HFF-Myc (cell line): ENCODE results near the gene MFNG.

Experiments used
- DNase-seq: peaks from one replicate; pipeline ENCODE4 v3.0.0-alpha.2; 2011; ENCODE audit warnings: low read depth; ENCODE audit errors: extremely low read depth
- H3K4me3 ChIP-seq: replicated peaks from 2 replicates; pipeline ENCODE4 v1.5.1; 2011; ENCODE audit warnings: low read depth, mild to moderate bottlenecking, control low read depth, low read length
- TF ChIP-seq, protein P1 (sequence below): IDR thresholded peaks from 2 replicates; pipeline ENCODE4 v1.5.1; 2012; ENCODE audit warnings: mild to moderate bottlenecking, low read depth, low read length, control low read depth; ENCODE audit errors: missing control alignments

MFNG gene

DNA sequence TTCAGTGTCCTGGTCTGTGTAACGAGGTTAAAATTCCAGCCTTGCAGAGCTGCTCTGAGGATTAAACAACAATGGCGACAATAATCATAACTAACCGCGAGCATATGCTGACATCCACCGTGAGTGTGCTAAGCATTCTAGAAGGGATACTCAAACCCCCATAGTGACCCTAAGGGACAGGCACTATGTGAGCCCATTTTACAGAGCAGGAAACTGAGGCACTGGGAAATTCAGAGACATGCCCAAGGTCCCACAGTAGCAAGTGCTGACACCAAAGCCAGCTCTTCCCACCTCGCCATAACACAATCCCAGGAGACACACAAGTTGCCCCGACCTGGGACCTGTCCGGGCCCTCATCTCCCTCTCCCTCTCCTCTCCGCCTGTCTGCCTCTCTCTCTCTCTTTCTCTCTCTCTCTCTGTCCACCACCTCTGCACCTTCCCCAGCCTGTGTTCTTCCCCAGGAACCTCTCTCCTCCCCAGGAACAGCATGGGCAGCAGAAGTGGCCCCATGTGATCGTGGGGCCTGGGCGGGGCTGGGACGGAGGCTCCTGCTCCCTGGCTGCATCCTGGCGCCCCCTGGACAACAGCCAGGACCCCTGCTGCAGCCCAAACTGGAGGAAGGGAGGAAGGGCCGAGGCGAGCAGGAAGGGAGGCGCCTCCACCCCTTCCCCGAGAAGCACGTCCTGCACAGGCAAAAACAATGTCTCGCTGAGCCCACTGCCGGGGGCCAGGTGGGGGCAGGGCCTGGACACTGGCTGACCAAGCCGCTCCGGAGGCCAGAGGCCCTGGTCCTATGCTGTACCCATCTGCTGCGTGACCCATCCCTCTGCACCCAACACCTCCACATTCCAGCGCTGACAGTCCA lies 14.8 kb upstream of the MFNG start:
- TF ChIP-seq, protein P1, sequence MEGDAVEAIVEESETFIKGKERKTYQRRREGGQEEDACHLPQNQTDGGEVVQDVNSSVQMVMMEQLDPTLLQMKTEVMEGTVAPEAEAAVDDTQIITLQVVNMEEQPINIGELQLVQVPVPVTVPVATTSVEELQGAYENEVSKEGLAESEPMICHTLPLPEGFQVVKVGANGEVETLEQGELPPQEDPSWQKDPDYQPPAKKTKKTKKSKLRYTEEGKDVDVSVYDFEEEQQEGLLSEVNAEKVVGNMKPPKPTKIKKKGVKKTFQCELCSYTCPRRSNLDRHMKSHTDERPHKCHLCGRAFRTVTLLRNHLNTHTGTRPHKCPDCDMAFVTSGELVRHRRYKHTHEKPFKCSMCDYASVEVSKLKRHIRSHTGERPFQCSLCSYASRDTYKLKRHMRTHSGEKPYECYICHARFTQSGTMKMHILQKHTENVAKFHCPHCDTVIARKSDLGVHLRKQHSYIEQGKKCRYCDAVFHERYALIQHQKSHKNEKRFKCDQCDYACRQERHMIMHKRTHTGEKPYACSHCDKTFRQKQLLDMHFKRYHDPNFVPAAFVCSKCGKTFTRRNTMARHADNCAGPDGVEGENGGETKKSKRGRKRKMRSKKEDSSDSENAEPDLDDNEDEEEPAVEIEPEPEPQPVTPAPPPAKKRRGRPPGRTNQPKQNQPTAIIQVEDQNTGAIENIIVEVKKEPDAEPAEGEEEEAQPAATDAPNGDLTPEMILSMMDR, result no peak
- no peak overlapping the region for H3K4me3 ChIP-seq
- DNase-seq, result no peak

DNA sequence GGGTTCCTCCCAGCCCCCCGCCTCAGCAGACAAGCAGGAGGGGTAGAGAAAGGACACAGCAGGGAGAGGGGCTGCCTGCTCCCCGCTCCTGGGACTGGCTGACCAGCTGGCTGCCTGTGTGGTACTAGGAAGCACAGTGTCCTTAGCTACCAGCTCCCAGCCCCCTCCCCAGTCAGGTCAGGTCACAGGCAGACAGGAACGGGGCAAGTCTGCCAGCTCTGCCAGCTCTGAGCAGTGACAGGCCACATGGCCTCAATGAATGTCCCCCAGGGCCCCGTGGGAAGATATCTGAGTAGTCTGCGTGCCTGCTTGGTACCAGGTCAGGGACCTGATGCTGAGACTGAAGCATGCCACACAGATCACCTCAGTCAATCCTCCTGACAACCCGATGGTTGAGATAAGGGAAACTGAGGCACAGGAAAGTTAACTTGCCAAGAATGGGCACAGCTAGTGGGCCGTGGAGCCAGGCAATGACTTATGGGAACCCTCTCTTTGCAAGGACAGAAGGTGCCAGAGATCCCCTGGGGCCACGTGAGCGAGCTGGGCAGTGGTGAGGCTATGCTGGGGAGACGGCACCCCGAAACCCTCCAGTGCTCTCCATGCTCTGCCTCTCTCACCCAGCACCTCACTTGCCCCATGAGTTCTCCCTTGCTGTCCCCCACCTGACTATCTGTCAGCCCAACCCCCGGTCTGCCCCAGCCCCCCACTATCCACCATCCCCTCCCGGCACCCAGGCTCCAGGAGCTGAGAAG lies 13.8 kb upstream of the MFNG start:
- TF ChIP-seq, protein P1, result no peak
- no peak for DNase-seq
- H3K4me3 ChIP-seq, result no peak overlapping the region

DNA sequence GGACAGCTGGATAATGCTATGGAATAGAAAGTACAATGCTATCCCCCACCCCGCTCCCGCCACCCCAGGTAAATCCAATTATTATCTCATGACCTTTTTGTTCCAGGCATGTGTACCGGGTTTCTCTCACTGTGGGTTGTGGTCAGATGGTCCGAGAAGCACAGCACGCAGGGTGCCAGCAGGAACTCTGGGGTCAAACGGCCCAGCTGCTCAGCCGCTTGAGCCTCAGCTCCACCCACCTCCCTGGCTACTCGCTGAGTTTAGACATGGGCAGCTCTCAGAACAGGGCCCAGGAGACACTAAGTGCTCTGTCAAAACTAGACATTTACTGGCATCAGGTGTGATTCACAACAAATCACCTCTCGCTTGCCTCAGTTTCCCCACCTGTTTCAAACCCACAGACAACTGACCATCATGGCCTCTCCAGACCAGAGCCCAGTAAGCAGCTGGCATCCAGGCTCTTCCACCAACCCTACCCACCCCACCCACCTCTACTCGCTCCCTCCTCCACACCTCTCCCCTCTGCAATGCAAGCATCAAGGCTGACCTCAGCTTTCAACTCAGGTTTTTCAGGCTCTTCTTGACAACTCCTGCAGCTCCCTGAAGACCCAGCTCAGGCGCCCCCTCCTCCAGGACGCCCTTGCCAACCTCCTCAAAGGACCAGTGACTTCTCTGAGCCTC lies 13.0 kb upstream of the MFNG start:
- no peak overlapping the region for H3K4me3 ChIP-seq
- no peak for DNase-seq
- TF ChIP-seq, protein P1, result no peak

GRCh38 chr22:37498289-37498909 lies 12.2 kb upstream of the MFNG start:
- no peak overlapping the region for H3K4me3 ChIP-seq
- TF ChIP-seq, protein P1, result peak; percentile 56
- DNase-seq, result no peak

- TF ChIP-seq, protein P1, result no peak
- H3K4me3 ChIP-seq, result no peak overlapping the region
- DNase-seq, result peak; percentile 81
Measured at GRCh38 chr22:37497062-37497599, 10.9 kb upstream of the MFNG start.

GRCh38 chr22:37496651-37497050 lies 10.5 kb upstream of the MFNG start:
- H3K4me3 ChIP-seq, result no peak overlapping the region
- TF ChIP-seq, protein P1, result no peak
- no peak for DNase-seq
